Endometrium (tissue), 2 donors: ENCODE results near the gene FSTL4.

ENCODE experiments used
- FAIRE-seq: peaks from 2 replicates; lab custom pipeline; 2012; peaks lifted over from hg19 to GRCh38; lab: Jason Lieb, UNC
- donor health status: control.
- donor health status: control.

Gene FSTL4

GRCh38 chr5:133610489-133611356 lies 1.6 kb downstream of the FSTL4 start:
- FAIRE-seq: no peak

DNA sequence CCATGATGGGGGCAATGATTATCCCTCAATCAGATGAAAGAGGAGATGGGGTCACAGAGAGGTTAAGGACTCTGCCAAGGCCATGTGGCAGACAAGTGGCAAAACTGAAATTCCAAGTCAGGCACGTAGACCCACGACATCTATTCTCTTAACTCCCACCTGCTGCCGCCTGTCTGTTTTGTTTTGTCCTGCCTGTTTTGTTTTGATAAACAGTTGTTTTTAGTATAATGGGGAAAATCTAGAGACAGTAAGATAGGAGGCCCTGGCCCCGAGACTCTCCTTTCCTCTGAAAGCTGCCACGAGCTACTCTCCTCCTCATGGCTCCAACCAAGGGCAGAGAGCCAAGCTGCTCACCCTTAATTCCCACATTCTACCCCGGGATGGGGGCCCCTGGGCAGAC lies 4.9 kb downstream of the FSTL4 start:
- no peak for FAIRE-seq

GRCh38 chr5:133606835-133607234 lies 5.5 kb downstream of the FSTL4 start:
- FAIRE-seq: no peak

GRCh38 chr5:133605323-133605722 lies 7.0 kb downstream of the FSTL4 start:
- no peak for FAIRE-seq

DNA sequence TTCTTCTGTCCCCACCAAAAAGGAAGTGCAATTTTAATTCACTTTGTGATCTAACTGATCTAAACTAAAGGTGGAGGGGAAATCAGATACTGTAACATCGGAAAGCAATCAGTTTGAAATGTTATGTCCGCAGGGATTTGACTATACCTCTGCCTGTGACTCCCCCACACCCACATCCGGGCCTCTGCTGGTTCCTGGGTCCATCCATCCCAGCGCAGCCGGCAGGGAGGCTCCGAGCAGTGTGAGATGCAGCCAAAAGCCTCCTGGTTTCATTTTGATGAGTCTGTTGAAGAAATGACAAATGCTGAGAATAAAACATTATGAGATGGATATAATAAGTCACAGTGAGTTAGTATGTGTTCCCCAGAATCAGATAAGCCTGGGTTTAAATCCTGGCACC lies 8.6 kb downstream of the FSTL4 start:
- FAIRE-seq: no peak

DNA sequence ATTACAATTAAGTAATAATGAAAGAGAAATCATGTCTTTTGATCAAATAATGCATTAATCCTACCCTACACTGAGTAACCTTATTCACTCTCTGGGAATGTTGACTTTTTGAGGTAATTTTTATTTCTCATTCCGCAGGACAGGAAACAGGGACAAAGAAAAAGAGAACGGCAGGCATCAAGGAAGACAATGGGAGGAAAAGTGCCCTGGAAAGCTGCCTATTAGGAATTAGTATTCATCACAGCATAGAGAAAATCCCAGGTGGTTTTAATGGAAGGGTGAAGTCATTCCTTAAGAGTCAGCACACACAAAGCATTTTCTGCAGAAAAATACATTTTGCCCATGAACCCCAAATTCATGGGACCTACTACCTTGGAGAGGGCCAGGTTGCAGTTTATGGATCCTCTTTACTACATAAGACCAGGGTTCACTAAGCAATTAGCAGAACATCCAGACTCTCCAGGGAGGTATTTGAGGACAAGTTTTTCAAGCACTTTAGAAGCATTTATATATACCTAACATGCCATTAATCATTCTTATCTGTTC lies 9.4 kb downstream of the FSTL4 start:
- no peak for FAIRE-seq

GRCh38 chr5:133599600-133599999 lies 12.7 kb downstream of the FSTL4 start:
- FAIRE-seq: no peak

DNA sequence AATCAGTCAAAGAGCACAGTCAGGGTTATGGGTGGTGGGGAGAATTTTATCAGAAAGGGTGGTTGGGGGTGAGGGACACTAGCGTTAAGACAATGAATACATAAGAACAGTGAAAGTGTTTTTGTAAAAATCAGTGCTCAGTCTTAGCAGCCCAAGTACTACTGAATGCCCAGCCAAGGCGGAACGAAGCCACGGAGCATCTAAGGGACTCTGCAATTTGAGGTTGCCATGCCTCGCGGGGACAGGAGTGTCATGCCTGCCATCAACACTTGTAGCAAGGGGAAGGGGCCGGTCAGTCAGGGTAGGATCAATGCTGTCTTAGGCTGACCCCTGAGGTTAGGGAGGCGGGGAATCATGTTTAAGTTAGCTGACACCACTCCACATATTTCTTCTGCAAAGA lies 13.3 kb downstream of the FSTL4 start:
- no peak for FAIRE-seq

GRCh38 chr5:133596049-133596448 lies 16.3 kb downstream of the FSTL4 start:
- FAIRE-seq: no peak

GRCh38 chr5:133595465-133595864 lies 16.9 kb downstream of the FSTL4 start:
- no peak for FAIRE-seq

DNA sequence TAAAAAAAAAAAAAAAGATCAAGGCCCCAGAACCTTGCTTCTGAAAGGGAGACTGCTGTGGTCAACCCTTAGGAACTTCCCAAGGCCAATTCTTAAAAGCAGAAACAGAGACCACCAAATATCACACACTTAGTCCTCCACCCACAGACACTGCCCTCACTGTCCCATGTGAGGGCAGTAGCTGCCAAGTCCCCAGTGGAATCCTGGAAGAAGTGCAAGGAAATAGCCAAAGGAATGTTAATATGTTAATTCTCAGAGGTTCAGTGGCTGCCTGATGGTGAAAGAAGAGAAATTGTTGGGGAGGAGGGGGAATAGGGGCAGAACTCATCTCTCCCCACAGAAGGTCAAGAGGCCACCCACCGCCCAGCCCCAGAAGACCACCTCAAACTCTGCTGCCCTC lies 23.1 kb downstream of the FSTL4 start:
- no peak for FAIRE-seq

- no peak for FAIRE-seq
Measured at GRCh38 chr5:133582971-133583370, 29.4 kb downstream of the FSTL4 start.

DNA sequence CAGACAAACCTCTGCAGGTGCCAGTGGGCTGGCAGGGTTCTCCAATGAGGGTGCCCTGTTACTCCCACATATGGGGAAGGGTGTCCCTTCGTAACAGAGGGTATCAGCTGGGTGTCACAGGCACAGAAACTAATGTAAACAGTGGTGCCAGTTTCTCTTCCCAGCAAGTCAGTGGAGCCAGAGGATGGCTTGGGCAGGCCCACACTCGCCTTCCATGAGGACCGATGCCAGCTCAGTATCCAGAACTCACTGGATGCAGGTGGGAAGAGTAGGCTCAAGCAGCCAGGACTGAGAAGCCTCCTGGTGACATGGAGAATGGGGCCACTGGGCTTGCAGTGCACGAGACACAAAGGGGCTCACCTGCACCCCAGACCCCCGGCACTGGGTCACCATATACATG lies 30.4 kb downstream of the FSTL4 start:
- no peak for FAIRE-seq

DNA sequence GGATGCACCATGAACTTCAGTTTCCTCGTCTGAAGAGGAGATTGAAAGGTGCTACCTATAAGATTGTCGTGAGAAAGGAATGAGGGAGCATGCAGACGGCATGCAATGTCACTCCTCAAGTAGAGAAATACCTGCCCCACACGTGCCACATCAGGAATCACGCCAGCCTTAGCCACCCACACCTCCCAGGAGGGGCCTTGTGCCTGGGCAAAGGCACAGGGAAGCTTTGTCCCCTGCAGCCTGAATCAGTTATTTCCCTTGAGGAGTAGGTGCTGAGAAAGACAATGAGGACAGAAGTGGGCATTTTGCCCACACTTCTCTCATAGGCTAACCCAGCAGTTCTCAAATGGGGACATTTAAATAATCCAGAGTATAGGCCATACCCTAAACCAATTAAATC lies 31.0 kb downstream of the FSTL4 start:
- no peak for FAIRE-seq

GRCh38 chr5:133580618-133581017 lies 31.7 kb downstream of the FSTL4 start:
- FAIRE-seq: no peak

- FAIRE-seq: no peak
Measured at GRCh38 chr5:133579766-133580165, 32.6 kb downstream of the FSTL4 start.

DNA sequence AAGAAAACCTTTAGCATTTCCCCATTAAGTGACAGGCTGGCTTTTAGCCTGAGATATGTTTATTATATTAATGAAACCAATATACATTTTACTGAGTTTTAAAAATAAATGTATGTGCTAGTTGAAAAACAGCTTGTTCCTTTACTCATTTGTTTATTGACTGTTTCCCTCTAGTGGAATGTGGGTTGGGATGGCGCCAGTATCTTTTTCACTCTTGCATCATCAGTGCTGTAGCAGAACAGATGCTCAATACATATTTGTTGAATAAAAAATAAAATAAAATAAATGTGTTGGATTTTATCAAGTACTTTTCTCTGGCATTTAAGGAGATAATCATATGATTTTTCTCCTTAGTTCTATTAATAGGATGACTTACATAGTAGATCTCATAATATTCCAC lies 43.0 kb downstream of the FSTL4 start:
- peak; percentile 21 for FAIRE-seq

DNA sequence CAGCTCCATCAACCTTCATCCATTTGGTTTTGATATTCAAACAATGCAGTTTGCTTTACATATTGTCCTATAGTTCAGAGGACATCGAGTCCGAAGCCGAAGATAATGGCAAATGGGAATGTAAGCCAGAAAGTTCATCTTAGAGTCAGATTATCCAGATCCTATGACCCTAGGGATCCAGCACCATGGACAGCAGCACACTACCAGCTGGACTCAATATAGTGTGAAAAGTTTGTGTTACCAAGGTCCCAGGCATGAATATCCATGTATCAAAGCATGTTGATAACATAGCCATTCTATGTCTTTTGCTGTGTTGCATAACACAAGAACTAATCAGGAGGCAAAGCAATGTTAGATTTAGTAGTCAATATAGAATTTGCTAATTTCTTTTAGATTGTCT lies 46.3 kb downstream of the FSTL4 start:
- FAIRE-seq: no peak

- no peak for FAIRE-seq
Measured at GRCh38 chr5:133564921-133565565, 47.3 kb downstream of the FSTL4 start.

- FAIRE-seq: no peak
Measured at GRCh38 chr5:133562554-133562953, 49.8 kb downstream of the FSTL4 start.

GRCh38 chr5:133559960-133560359 lies 52.4 kb downstream of the FSTL4 start:
- FAIRE-seq: no peak

GRCh38 chr5:133556551-133556950 lies 55.8 kb downstream of the FSTL4 start:
- FAIRE-seq: no peak

DNA sequence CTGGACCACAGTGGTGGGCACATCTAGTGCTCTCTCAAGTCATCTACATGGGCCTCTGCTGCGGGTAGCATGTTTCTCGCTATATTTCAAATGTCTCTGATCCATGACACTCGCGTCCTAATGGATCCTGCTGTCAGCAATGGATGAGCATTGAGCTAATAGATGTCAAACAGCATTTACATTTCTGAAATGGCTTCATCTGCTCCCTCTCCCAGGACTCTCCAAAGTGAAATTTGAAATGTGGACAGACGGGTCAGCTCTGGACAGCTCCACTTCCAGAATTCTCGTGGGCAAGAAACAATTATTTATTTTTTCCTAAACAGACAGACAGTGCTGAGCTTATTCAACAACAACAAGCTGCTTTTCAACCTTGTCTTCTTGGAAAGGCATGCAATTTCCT lies 58.1 kb downstream of the FSTL4 start:
- no peak for FAIRE-seq
